ENCODE data around the gene HBD.

- TF ChIP-seq CTCF (IDR thresholded peaks at IDR 0.05) (no peak), EZH2 (IDR thresholded peaks at IDR 0.05; ENCODE audit: borderline replicate concordance, insufficient read depth, low read depth, low read length, poor library complexity, severe bottlenecking) (no peak)
Observed at GRCh38 chr11:5223686-5224085, 10.6 kb downstream of the HBD start.
